Measurements from ENCODE around the gene UBE2G1. TPM values are rescaled to one million over a fixed set of nuclear protein-coding genes. Genes with fewer than 3 reads are reported as not detected.

UBE2G1 gene
- total RNA-seq, 4 donors from 2014 or later = 152 to 217 (median 180) TPM

DNA sequence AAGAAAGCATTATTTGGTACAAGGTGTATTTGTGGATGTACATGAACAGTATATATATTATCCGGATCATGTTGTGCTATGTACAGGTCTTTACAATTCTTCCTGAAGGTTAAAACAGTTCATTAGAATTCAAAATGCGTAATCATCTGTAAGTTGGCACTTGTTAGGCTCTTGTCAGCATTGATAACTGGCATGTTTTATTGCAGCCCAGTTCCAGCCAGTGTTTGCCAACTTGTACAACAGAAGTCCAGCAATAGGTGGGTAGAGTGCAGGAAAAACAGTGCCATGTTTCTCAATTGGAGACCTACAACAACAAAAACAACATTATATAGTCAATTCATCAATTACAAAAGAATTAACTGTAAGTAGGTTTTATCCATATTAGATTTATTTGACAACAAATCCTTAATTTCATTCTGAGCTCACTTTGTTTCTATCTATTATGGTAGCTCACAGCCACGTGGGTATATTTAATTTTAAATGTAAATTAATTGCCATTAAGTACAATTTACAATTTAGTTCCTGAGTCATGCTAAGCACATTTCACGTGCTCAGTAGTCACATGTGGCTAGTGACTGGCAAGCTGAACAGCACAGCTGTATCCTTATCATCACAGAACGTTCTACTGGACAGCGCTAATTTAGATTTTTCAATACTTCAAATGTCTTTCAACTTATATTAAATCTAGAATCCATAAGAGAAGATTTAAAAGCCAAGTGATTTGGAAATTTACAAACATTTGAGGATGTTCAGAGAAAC lies 94.1 kb downstream of the UBE2G1 start:
- no peaks in the 10 kb centered on the region for H3K9me3 ChIP-seq
- no peaks in the 10 kb centered on the region for H3K36me3 ChIP-seq
- H3K4me1 ChIP-seq = peaks cover 24 to 29% of the 10 kb centered on the region in 2 donors
- no peak overlapping the region for H3K4me3 ChIP-seq
- TF ChIP-seq, protein P1, sequence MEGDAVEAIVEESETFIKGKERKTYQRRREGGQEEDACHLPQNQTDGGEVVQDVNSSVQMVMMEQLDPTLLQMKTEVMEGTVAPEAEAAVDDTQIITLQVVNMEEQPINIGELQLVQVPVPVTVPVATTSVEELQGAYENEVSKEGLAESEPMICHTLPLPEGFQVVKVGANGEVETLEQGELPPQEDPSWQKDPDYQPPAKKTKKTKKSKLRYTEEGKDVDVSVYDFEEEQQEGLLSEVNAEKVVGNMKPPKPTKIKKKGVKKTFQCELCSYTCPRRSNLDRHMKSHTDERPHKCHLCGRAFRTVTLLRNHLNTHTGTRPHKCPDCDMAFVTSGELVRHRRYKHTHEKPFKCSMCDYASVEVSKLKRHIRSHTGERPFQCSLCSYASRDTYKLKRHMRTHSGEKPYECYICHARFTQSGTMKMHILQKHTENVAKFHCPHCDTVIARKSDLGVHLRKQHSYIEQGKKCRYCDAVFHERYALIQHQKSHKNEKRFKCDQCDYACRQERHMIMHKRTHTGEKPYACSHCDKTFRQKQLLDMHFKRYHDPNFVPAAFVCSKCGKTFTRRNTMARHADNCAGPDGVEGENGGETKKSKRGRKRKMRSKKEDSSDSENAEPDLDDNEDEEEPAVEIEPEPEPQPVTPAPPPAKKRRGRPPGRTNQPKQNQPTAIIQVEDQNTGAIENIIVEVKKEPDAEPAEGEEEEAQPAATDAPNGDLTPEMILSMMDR (IDR thresholded peaks at IDR 0.05 in 4 of 5, conservative IDR thresholded peaks at IDR 0.05 in 1 of 5) = no peak
- no peaks in the 10 kb centered on the region for H3K27me3 ChIP-seq
- in situ Hi-C loops (cut with MboI; ENCODE audit: low sequenced_read_pairs in 4 of 4) (no loop called here), intact Hi-C loops (cut with DNase I; ENCODE audit: low total_unique reads) (no loop called here)
- ATAC-seq (peak; percentile 67 to 84), DNase-seq (peak in 1 of 2 donors; percentile 24)
- H3K27ac ChIP-seq = peak overlapping the region; percentile 70 to 87 (median 81)

DNA sequence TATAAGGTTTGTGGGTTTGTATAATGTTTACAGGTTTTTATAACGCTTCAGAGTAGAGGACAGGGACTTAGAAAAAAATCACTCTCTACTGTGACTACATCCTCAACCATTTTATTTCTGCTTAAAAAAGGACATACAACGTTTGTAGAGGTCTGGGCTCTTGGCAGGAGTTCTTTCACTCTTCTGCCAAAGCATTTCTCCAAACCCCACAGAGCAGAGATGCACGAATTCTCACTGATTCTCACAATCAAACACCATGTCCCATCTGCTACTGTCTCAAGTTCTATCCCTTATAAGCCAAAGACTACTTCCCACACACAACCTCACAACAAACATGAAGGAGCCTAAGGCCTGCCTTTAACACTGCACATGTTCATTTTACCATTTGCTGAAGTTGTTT lies 95.7 kb downstream of the UBE2G1 start:
- peaks cover 16% of the 10 kb centered on the region in 2 donors for H3K4me1 ChIP-seq

DNA sequence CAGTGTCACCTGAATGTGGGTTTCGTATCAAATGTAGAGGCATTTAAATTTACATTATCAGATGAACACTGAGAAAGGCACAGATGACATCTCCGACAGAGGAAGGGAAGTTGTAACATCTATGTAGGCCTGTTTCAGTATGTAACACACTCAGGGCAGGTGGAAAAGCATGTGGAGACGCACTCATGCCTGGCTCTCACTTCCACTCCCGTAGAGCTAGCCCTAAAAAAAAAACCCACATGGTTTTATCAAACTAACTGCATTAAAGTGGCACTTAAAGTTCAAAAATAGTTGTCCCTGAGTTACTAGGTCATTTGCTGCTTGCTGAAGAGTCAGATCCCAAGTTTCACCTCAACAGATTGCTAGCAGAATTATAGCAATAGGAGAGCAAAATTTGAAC lies 96.6 kb downstream of the UBE2G1 start:
- TF ChIP-seq POLR2A (IDR thresholded peaks at IDR 0.05) = no peak
- TF ChIP-seq, protein P1 (IDR thresholded peaks at IDR 0.05 in 4 of 5, conservative IDR thresholded peaks at IDR 0.05 in 1 of 5) = no peak
- Histone ChIP-seq H3K4me1 (peaks cover 16 to 17% of the 10 kb centered on the region in 2 donors), H3K4me3 (no peak overlapping the region), H3K27me3 (no peaks in the 10 kb centered on the region), H3K27ac (peak overlapping the region; percentile 42 to 69 (median 60)), H3K9me3 (no peaks in the 10 kb centered on the region), H3K36me3 (no peaks in the 10 kb centered on the region)
- intact Hi-C loops (cut with DNase I; ENCODE audit: low total_unique reads) = no loop called here
- DNase-seq (no peak), ATAC-seq (no peak)
- in situ Hi-C loops (cut with MboI; ENCODE audit: low sequenced_read_pairs in 4 of 4) = no loop called here

More for the DNA sequence above, 95.7 kb downstream of the UBE2G1 start:
- Histone ChIP-seq H3K27me3 (no peaks in the 10 kb centered on the region), H3K4me3 (no peak overlapping the region), H3K27ac (peak overlapping the region; percentile 42 to 69 (median 60)), H3K9me3 (no peaks in the 10 kb centered on the region), H3K36me3 (no peaks in the 10 kb centered on the region)
- TF ChIP-seq, protein P1 (IDR thresholded peaks at IDR 0.05 in 4 of 5, conservative IDR thresholded peaks at IDR 0.05 in 1 of 5) = no peak
- no peak for TF ChIP-seq POLR2A (IDR thresholded peaks at IDR 0.05)
- ATAC-seq (no peak), DNase-seq (no peak)
- intact Hi-C loops (cut with DNase I; ENCODE audit: low total_unique reads) (no loop called here), in situ Hi-C loops (cut with MboI; ENCODE audit: low sequenced_read_pairs in 4 of 4) (no loop called here)

DNA sequence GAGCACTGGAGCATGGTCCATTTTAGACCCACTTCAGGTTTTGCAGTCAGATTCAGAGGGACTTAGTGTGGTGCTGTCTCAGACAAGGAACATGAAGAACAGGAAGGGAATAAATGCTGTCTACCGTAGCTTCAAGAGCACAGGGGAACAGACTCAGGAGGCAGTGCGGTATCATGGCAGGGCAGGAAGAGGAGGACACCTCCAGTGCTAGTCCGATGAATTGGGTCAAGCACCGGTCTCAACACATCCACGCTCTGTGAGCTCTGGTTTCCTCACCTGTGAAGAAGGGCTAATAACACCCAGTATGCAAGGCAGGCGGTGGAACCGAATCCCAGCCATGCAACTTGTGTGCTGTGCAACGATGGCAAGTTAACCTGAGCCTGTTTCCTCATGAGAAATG lies 99.1 kb downstream of the UBE2G1 start:
- in situ Hi-C loops (cut with MboI; ENCODE audit: low sequenced_read_pairs in 4 of 4) (no loop called here), intact Hi-C loops (cut with DNase I; ENCODE audit: low total_unique reads) (no loop called here)
- Histone ChIP-seq H3K27me3 (no peaks in the 10 kb centered on the region), H3K36me3 (no peaks in the 10 kb centered on the region), H3K27ac (peak overlapping the region in 2 of 4 donors; percentile 18 to 20), H3K4me3 (no peak overlapping the region), H3K4me1 (peaks cover 22% of the 10 kb centered on the region in 2 donors), H3K9me3 (no peaks in the 10 kb centered on the region)
- DNase-seq = no peak
- TF ChIP-seq, protein P1 (IDR thresholded peaks at IDR 0.05 in 4 of 5, conservative IDR thresholded peaks at IDR 0.05 in 1 of 5) = no peak
- TF ChIP-seq POLR2A (IDR thresholded peaks at IDR 0.05) = no peak
- ATAC-seq = no peak
